ENCODE results near the gene MC3R.

GRCh38 chr20:56234110-56234509, 14.4 kb upstream of the MC3R start:
- TF ChIP-seq CTCF (IDR thresholded peaks at IDR 0.05 in 2 of 3, conservative IDR thresholded peaks at IDR 0.05 in 1 of 3; ENCODE audit: borderline replicate concordance in 1 of 3, insufficient read depth in 1 of 3, low read depth in 2 of 3, low read length in 2 of 3), result no peak
- no peak for TF ChIP-seq POLR2A (IDR thresholded peaks at IDR 0.05; ENCODE audit: borderline replicate concordance, extremely low read depth, insufficient read depth, insufficient read length)
- TF ChIP-seq SRF (IDR thresholded peaks at IDR 0.05; ENCODE audit: low read depth), result no peak
- no peak for TF ChIP-seq EZH2phosphoT487 (IDR thresholded peaks at IDR 0.05; ENCODE audit: borderline replicate concordance)
- TF ChIP-seq POLR2AphosphoS5 (IDR thresholded peaks at IDR 0.05; ENCODE audit: low read depth, low read length), result no peak
- no peak for TF ChIP-seq TCF7L2 (IDR thresholded peaks at IDR 0.05; ENCODE audit: borderline replicate concordance, extremely low read depth, insufficient read depth, insufficient read length)
- no peak for TF ChIP-seq REST (IDR thresholded peaks at IDR 0.05; ENCODE audit: low read depth)
- no peak for TF ChIP-seq ATF3 (IDR thresholded peaks at IDR 0.05)
- no peak for TF ChIP-seq EZH2 (IDR thresholded peaks at IDR 0.05)
- TF ChIP-seq SIN3A (IDR thresholded peaks at IDR 0.05; ENCODE audit: low read depth), result no peak
- TF ChIP-seq MAX (IDR thresholded peaks at IDR 0.05), result no peak
